PFSK-1 (cell line): ENCODE results near the gene CCDC30.

Experiments
- FOXP2 ChIP-seq: optimal IDR thresholded peaks from 2 replicates; pipeline ENCODE3; 2011; ENCODE audit warnings: borderline replicate concordance, control low read depth, inconsistent platforms; ENCODE audit not compliant: insufficient read depth; ENCODE audit errors: extremely low read length, extremely low read depth
- POLR2AphosphoS5 ChIP-seq: IDR thresholded peaks from 2 replicates; pipeline ENCODE4 v1.6.1; 2012; ENCODE audit warnings: low read depth, mild to moderate bottlenecking, control low read depth, low read length, moderate library complexity
- REST ChIP-seq, 2 experiments: IDR thresholded peaks; 2 replicates each; pipeline versions ENCODE4 v1.6.1 to v1.8.0; 2011 to 2012; ENCODE audit warnings: low read depth in 2 of 2, low read length in 2 of 2, control low read depth in 1 of 2, inconsistent platforms in 1 of 2, mild to moderate bottlenecking in 1 of 2, moderate library complexity in 1 of 2; ENCODE audit not compliant: insufficient read depth in 1 of 2
- SIN3A ChIP-seq: IDR thresholded peaks from 2 replicates; pipeline ENCODE4 v1.6.1; 2012; ENCODE audit warnings: mild to moderate bottlenecking, low read length, moderate library complexity, borderline replicate concordance; ENCODE audit not compliant: insufficient read depth
- TAF1 ChIP-seq: IDR thresholded peaks from 2 replicates; pipeline ENCODE4 v1.6.1; 2012; ENCODE audit warnings: low read length, control low read depth, borderline replicate concordance; ENCODE audit not compliant: insufficient read depth

The CCDC30 gene

GRCh38 chr1:42682739-42683531 lies 219.8 kb downstream of the CCDC30 start:
- TF ChIP-seq SIN3A: no peak
- TF ChIP-seq FOXP2: peak; percentile 67

GRCh38 chr1:42684139-42684538 lies 221.1 kb downstream of the CCDC30 start:
- TF ChIP-seq SIN3A (no peak), REST (IDR thresholded peaks at IDR 0.05; ENCODE audit: insufficient read depth in 1 of 2, low read depth in 2 of 2, low read length in 2 of 2) (no peak), TAF1 (no peak), POLR2AphosphoS5 (no peak), FOXP2 (no peak)

GRCh38 chr1:42686418-42686817 lies 223.3 kb downstream of the CCDC30 start:
- TF ChIP-seq SIN3A: no peak
- TF ChIP-seq POLR2AphosphoS5: no peak
- TF ChIP-seq REST (IDR thresholded peaks at IDR 0.05; ENCODE audit: insufficient read depth in 1 of 2, low read depth in 2 of 2, low read length in 2 of 2): no peak
- TF ChIP-seq FOXP2: no peak
- TF ChIP-seq TAF1: no peak

- TF ChIP-seq FOXP2 (no peak), REST (IDR thresholded peaks at IDR 0.05; ENCODE audit: insufficient read depth in 1 of 2, low read depth in 2 of 2, low read length in 2 of 2) (no peak), POLR2AphosphoS5 (no peak), TAF1 (no peak), SIN3A (no peak)
These were observed 226.8 kb downstream of the CCDC30 start for GRCh38 chr1:42689912-42690311.

GRCh38 chr1:42690477-42691156 lies 227.5 kb downstream of the CCDC30 start:
- TF ChIP-seq SIN3A: no peak
- no peak for TF ChIP-seq TAF1
- no peak for TF ChIP-seq FOXP2
- TF ChIP-seq POLR2AphosphoS5: no peak
- no peak for TF ChIP-seq REST (IDR thresholded peaks at IDR 0.05; ENCODE audit: insufficient read depth in 1 of 2, low read depth in 2 of 2, low read length in 2 of 2)
